Esophagus muscularis mucosa (tissue), 4 donors: Measurements from ENCODE around the gene AIP. TPM values are rescaled to one million over a fixed set of nuclear protein-coding genes. Genes with fewer than 3 reads are reported as not detected.

Source experiments
- DNase-seq: peaks from one replicate; pipeline ENCODE4 v3.0.0-alpha.2; 2017; ENCODE audit errors: extremely low spot score
- H3K27ac ChIP-seq, 4 donors: fragments of 200-600 bp; sonication (generic); replicated peaks in 1 of 4; 1 replicate in 3 of 4; 2 replicates in 1 of 4; pipeline ENCODE4 v1.5.1; 2016 to 2019; ENCODE audit warnings: mild to moderate bottlenecking in 1 of 4
- H3K27me3 ChIP-seq, 4 donors: fragments of 200-600 bp; sonication (generic); one replicate each; pipeline versions ENCODE4 v1.5.1 to v1.6.0; 2016 to 2019
- H3K36me3 ChIP-seq, 4 donors: fragments of 200-600 bp; sonication (generic); one replicate each; pipeline ENCODE4 v1.5.1; 2016 to 2019
- H3K4me1 ChIP-seq, 4 donors: fragments of 200-600 bp; sonication (generic); one replicate each; pipeline ENCODE4 v1.5.1; 2016 to 2019
- H3K4me3 ChIP-seq, 4 donors: fragments of 200-600 bp; sonication (generic); 1 replicate in 2 of 4; 2 replicates in 2 of 4; pipeline ENCODE4 v1.5.1; 2016 to 2019; ENCODE audit warnings: mild to moderate bottlenecking in 4 of 4, moderate library complexity in 1 of 4
- H3K9me3 ChIP-seq, 4 donors: fragments of 200-600 bp; sonication (generic); 1 replicate in 3 of 4; 2 replicates in 1 of 4; pipeline ENCODE4 v1.5.1; 2016 to 2019
- EP300 ChIP-seq: sonication (generic); formaldehyde crosslinking; IDR thresholded peaks from one replicate; pipeline ENCODE4 v1.6.1; 2017; ENCODE audit warnings: antibody characterized with exemption
- POLR2A ChIP-seq: fragments of 450-650 bp; IDR thresholded peaks from one replicate; pipeline ENCODE4 v1.6.1; 2017; ENCODE audit warnings: antibody characterized with exemption, moderate library complexity, mild to moderate bottlenecking, low read depth
- POLR2AphosphoS5 ChIP-seq, 2 donors: sonication (generic); formaldehyde crosslinking; IDR thresholded peaks; one replicate each; pipeline ENCODE4 v1.6.1; 2017; ENCODE audit warnings: antibody characterized with exemption in 2 of 2
- WGBS: methylation state at CpG from one replicate; pipeline ENCODE4 v1.1.5; 2018; 5-methylcytosine and 5-hydroxymethylcytosine counted together
- intact Hi-C: fragments of 100-400 bp; cut with DNase I; formaldehyde crosslinking; loops from one replicate; pipeline ENCODE4 v1.15.1; 2023
- small RNA-seq, 3 donors: library from RNA; depleted of rRNA; stranded (forward); fragments of <200 nt; gene quantifications; one replicate each; pipeline ENCODE3, GENCODE V24; 2016
- total RNA-seq, 4 donors: library from RNA; depleted of rRNA; stranded (reverse); fragments of >200 nt; gene quantifications; one replicate each; pipeline versions ENCODE4 v1.1.0 to v1.2.1, GENCODE V29; 2016
- TF ChIP-seq, protein P1 (sequence below), 3 experiments: fragments of 200-600 bp in 2 of 3; fragments of 450-650 bp in 1 of 3; sonication (generic) in 2 of 3; IDR thresholded peaks; one replicate each; pipeline ENCODE4 v1.5.1; 2017 to 2019; ENCODE audit warnings: antibody characterized with exemption in 3 of 3, mild to moderate bottlenecking in 2 of 3, moderate library complexity in 1 of 3

AIP gene
- total RNA-seq, 4 donors from 2014 or later: 68.1 to 121 (median 108) TPM

DNA sequence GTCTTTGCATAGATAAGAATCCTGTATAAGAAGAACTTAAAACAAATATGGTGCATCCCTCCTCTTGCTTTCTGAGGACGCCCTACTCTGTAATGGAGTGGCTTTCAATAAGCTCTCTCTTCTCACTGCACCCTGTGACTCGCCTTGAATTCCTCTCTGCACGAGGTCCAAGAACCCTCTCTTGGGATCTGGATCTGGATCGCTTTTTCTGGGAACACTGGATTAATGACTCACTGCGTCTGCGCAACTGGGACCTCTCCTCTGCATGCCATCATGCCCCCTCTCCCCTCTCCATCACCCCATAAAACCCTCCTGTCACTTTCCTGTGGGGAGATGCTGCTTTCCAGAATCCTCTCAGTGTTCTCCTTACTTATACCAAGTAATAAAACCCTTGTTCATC is 55.5 kb downstream of the AIP start:
- 69% methylated on average over 6 of the region's 6 CpGs for WGBS
- H3K36me3 ChIP-seq: no peaks in the 10 kb centered on the region
- no peaks in the 10 kb centered on the region for H3K9me3 ChIP-seq
- H3K27me3 ChIP-seq: no peaks in the 10 kb centered on the region
- no peak overlapping the region for H3K4me3 ChIP-seq
- no peak overlapping the region for H3K27ac ChIP-seq
- intact Hi-C loops: no loop called here
- no peaks in the 10 kb centered on the region for H3K4me1 ChIP-seq
- TF ChIP-seq, protein P1, sequence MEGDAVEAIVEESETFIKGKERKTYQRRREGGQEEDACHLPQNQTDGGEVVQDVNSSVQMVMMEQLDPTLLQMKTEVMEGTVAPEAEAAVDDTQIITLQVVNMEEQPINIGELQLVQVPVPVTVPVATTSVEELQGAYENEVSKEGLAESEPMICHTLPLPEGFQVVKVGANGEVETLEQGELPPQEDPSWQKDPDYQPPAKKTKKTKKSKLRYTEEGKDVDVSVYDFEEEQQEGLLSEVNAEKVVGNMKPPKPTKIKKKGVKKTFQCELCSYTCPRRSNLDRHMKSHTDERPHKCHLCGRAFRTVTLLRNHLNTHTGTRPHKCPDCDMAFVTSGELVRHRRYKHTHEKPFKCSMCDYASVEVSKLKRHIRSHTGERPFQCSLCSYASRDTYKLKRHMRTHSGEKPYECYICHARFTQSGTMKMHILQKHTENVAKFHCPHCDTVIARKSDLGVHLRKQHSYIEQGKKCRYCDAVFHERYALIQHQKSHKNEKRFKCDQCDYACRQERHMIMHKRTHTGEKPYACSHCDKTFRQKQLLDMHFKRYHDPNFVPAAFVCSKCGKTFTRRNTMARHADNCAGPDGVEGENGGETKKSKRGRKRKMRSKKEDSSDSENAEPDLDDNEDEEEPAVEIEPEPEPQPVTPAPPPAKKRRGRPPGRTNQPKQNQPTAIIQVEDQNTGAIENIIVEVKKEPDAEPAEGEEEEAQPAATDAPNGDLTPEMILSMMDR (IDR thresholded peaks at IDR 0.05): no peak
- TF ChIP-seq POLR2AphosphoS5 (IDR thresholded peaks at IDR 0.05): no peak
- TF ChIP-seq EP300: no peak
- TF ChIP-seq POLR2A: no peak
- DNase-seq: no peak

DNA sequence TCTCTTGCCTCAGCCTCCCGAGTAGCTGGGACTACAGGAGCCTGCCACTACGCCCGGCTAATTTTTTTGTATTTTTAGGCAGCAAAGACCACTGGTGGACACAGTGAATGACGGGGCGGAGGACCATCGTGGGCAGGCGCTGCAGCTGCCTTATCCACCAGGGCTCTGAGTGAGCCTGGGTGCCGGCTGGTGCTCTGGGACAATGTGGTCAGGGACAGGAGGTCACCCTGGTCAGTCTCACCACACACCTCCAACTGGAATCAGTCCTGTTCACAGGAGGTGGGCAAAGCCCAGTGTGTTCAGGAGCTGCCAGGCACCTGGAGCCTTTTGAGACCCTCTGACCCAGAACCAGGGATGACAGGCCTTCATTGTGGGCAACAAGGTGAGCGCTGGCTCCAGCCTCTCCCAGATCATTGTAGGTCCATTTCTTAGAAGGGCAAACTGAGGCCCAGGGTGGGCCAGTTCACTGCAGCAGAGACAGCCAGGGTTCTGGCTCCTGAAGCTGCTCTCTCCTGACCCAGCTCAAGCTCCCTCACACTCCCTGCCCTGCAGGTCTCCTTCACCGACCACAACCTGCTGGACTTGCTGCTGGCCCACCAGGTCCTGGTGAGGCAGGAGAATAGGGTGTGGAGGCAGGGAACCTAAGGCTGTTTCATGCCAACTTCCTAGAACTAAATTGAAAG is 56.1 kb downstream of the AIP start:
- H3K36me3 ChIP-seq: no peaks in the 10 kb centered on the region
- no peak for DNase-seq
- H3K4me1 ChIP-seq: no peaks in the 10 kb centered on the region
- no peak overlapping the region for H3K4me3 ChIP-seq
- no peak overlapping the region for H3K27ac ChIP-seq
- WGBS: 90% methylated on average over 10 of the region's 10 CpGs
- no peak for TF ChIP-seq POLR2A
- TF ChIP-seq, protein P1 (IDR thresholded peaks at IDR 0.05): no peak
- no peaks in the 10 kb centered on the region for H3K9me3 ChIP-seq
- intact Hi-C loops: no loop called here
- H3K27me3 ChIP-seq: no peaks in the 10 kb centered on the region

DNA sequence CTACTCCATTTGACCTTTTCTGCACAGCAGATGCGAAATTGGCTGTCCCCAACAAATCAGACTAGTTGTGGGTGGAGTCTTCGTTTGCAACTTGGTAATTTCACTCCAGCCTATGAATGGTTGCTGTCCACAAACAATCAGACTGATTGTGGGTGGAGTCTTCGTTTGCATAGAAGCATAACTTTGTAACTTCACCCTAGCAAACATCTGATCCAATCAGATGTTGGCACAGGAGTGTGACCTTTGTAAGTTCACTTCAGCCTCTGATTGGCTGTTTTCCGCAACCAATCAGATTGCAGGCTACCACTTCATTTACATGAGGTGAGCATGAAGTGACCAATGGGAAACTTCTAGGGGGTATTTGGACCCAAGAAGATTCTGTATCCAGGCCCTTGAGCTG is 56.7 kb downstream of the AIP start:
- Histone ChIP-seq H3K9me3 (no peaks in the 10 kb centered on the region), H3K4me1 (peaks cover 0 to 1% (median 0%) of the 10 kb centered on the region in 4 donors), H3K27ac (no peak overlapping the region), H3K4me3 (no peak overlapping the region), H3K36me3 (no peaks in the 10 kb centered on the region), H3K27me3 (no peaks in the 10 kb centered on the region)
- intact Hi-C loops: no loop called here
- 90% methylated on average over 4 of the region's 4 CpGs for WGBS
- DNase-seq: no peak
- TF ChIP-seq, protein P1 (IDR thresholded peaks at IDR 0.05): no peak
- TF ChIP-seq POLR2AphosphoS5 (IDR thresholded peaks at IDR 0.05) (no peak), EP300 (no peak), POLR2A (no peak)

Small RNAs within 50 kb of the gene (small RNA-seq; reads per million reads assigned to genes)
- 0 to 0.25 (median 0) reads per million in 3 donors for gene MIR6752

Other genes starting within 250 kb of the AIP start
- 10 to 100 TPM; 46.9 to 68.8 (median 59.5) TPM for gene GRK2, start 216.6 kb upstream of the AIP start, total RNA-seq
- 10 to 100 TPM; 27.7 to 53.0 (median 39.5) TPM for gene ANKRD13D, start 193.7 kb upstream of the AIP start, total RNA-seq
- 10 to 100 TPM; 28.2 to 51.5 (median 44.0) TPM for gene SSH3, start 179.5 kb upstream of the AIP start, total RNA-seq
- 100 to 1,000 TPM in 1 of 4 donors, 10 to 100 TPM in 3; 77.2 to 106 (median 83.1) TPM for gene POLD4, start 129.5 kb upstream of the AIP start, total RNA-seq
- gene CLCF1, start 109.4 kb upstream of the AIP start, total RNA-seq: 10 to 100 TPM in 3 of 4 donors, 1 to 10 TPM in 1; 8.3 to 28.3 (median 11.8) TPM
- gene RAD9A, start 91.0 kb upstream of the AIP start, total RNA-seq: 10 to 100 TPM; 10.7 to 16.7 (median 12.7) TPM
- 10 to 100 TPM; 56.9 to 87.3 (median 78.7) TPM for gene PPP1CA, start 81.2 kb upstream of the AIP start, total RNA-seq
- gene TBC1D10C, start 78.9 kb upstream of the AIP start, total RNA-seq: 1 to 10 TPM in 3 of 4 donors, under 1 TPM in 1; 0.57 to 2.8 (median 1.2) TPM
- gene CARNS1, start 67.3 kb upstream of the AIP start, total RNA-seq: 1 to 10 TPM in 2 of 4 donors, under 1 TPM in 2; 0.83 to 1.9 (median 1.2) TPM
- 10 to 100 TPM; 34.0 to 51.0 (median 48.0) TPM for gene RPS6KB2, start 54.5 kb upstream of the AIP start, total RNA-seq
- 1 to 10 TPM; 2.4 to 8.9 (median 3.6) TPM for gene PTPRCAP, start 45.3 kb upstream of the AIP start, total RNA-seq
- gene CORO1B, start 39.5 kb upstream of the AIP start, total RNA-seq: 10 to 100 TPM; 48.6 to 87.1 (median 70.7) TPM
- gene GPR152, start 30.3 kb upstream of the AIP start, total RNA-seq: not detected
- gene CABP4, start 27.7 kb upstream of the AIP start, total RNA-seq: 1 to 10 TPM in 2 of 4 donors, under 1 TPM in 2; 0.50 to 2.9 (median 1.5) TPM
- gene TMEM134, start 13.8 kb upstream of the AIP start, total RNA-seq: 10 to 100 TPM; 36.1 to 48.7 (median 46.2) TPM
- gene PITPNM1, start 22.3 kb downstream of the AIP start, total RNA-seq: 10 to 100 TPM; 11.6 to 23.6 (median 15.3) TPM
- gene CDK2AP2, start 25.1 kb downstream of the AIP start, total RNA-seq: 100 to 1,000 TPM in 1 of 4 donors, 10 to 100 TPM in 3; 61.0 to 111 (median 67.8) TPM
- gene CABP2, start 40.4 kb downstream of the AIP start, total RNA-seq: not detected
- 100 to 1,000 TPM; 469 to 810 (median 596) TPM for gene GSTP1, start 100.8 kb downstream of the AIP start, total RNA-seq
- gene NDUFV1, start 123.9 kb downstream of the AIP start, total RNA-seq: 100 to 1,000 TPM; 196 to 252 (median 212) TPM
- gene NUDT8, start 146.9 kb downstream of the AIP start, total RNA-seq: 1 to 10 TPM; 1.9 to 4.8 (median 3.5) TPM
- gene TBX10, start 156.7 kb downstream of the AIP start, total RNA-seq: not detected
- not detected for gene ACY3, start 167.7 kb downstream of the AIP start, total RNA-seq
- gene ALDH3B2, start 191.6 kb downstream of the AIP start, total RNA-seq: not detected